CD1c-positive myeloid dendritic cell (primary cell): ENCODE results near the gene DNAH11.
"Not testable (repeated sequence)": the region's sequence is repeated elsewhere in the genome, so short reads cannot be mapped to it uniquely, and the experiment has no call there.

Experiments
- DNase-seq: peaks from one replicate; pipeline ENCODE4 v3.0.0-alpha.2; 2016; ENCODE audit errors: extremely low spot score

The DNAH11 gene

DNA sequence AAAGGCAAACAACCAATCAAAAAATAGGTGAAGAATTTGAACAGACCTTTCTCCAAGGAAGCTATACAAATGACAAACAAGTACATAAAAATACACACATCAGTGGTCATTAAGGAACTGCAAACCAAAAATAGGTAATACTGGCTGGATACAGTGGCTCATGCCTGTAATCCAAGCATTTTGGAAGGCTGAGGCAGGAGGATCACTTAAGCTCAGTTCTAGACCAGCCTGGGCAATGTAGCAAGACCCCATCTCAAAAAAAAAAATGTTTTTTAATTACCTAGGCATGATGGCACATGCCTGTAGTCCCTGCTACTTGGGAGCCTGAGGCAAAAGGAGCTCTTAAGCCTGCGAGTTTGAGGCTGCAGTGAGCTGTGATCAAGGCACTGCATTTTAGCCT lies 383.6 kb downstream of the DNAH11 start:
- no peak for DNase-seq

DNA sequence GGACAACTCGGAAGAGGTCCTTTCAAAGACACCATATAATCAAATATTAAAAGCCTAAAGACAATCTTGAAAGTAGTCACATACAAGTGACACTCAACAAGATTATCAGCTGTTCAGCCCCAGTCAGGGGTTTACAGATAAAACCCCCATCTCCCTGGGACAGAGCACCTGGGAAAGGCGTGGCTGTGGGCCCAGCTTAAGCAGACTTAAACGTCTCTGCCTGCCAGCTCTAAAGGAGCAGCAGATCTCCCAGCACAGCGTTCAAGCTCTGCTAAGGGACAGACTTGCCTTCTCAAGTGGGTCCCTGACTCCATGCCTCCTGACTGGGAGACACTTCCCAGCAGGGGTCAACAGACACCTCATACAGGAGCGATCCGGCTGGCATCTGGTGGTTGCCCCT lies 384.9 kb downstream of the DNAH11 start:
- DNase-seq: no peak

- DNase-seq: not testable (repeated sequence)
These were observed 390.5 kb downstream of the DNAH11 start for GRCh38 chr7:21933293-21933692.

DNA sequence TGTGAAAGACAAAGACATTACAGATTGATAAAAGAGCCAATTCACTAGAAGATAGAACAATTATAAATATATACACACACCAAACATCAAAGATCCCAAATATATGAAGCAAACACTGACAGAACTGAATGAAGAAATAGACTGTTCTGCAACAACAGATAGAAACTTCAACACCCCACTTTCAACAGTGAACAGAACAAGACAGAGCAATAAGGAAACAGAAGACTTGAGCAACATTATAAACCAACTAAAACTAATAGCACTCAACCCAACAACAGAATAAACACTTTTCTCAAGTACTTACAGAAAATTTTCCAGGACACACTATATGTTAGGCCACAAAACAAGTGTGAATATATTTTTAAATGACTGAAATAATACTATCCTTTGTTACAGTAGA lies 392.0 kb downstream of the DNAH11 start:
- no peak for DNase-seq

DNA sequence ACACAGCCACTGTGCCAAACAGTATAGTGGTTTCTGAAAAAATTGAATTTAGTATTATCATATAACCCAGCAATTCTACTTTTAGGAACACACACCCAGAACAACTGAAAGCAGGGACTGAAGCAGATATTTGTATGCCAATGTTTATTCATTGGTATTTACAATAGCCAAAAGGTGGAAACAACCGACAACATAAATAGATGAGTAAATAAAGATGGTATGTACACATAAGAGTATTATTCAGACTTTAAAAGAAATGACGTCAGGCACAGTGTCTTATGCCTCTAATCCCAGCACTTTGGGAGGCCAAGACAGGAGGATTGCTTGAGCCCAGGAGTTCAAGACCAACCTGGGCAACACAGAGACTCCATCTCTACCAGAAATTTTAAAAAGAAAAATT lies 395.6 kb downstream of the DNAH11 start:
- no peak for DNase-seq

- DNase-seq: no peak
These were observed 396.5 kb downstream of the DNAH11 start for GRCh38 chr7:21939136-21939857.

DNA sequence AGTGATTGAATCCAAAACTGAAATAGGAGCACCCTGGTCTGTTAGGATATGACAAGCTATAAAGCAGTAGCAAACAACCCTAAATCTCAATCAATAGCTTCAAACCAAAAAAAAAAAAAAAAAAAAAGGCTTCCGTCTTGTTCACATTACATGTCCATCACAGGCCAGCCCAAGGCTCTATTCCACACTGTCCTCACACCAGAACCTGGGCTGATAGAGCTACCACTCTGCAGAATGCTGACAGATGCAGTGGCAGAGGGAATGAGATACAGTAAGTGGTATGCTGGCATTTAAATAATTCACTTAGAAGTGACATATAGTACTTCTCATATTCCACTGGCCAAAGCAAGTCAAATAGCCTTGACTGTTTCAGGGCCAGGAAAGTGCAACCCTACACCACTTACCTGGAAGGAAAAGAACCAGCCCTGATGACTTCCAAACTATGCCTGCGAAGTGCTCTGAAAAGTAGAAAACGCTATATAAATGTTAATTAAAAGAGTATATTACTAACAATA lies 397.1 kb downstream of the DNAH11 start:
- DNase-seq: no peak

- DNase-seq: peak; percentile 20
These were observed 398.8 kb downstream of the DNAH11 start for GRCh38 chr7:21941611-21942141.

DNA sequence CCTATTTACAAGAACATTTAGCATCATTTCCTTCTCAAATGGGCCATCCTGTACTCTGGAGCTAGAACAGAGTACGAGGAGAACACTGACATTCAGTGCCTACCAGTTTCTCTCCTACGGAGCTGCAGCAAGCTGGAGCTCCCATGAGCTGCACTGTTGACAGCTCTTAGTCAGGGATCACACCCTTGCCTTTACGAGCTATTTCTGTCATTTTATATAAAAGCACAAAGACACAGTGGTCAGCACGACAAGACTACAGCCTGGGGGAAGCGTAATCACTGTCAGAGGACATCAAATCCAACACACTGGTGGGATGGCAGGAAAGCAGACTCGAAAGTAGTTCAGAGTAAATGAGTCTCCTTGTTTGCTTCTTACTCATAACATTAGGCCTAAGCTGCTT lies 400.1 kb downstream of the DNAH11 start:
- DNase-seq: no peak

GRCh38 chr7:21943436-21943835 lies 400.6 kb downstream of the DNAH11 start:
- no peak for DNase-seq

DNA sequence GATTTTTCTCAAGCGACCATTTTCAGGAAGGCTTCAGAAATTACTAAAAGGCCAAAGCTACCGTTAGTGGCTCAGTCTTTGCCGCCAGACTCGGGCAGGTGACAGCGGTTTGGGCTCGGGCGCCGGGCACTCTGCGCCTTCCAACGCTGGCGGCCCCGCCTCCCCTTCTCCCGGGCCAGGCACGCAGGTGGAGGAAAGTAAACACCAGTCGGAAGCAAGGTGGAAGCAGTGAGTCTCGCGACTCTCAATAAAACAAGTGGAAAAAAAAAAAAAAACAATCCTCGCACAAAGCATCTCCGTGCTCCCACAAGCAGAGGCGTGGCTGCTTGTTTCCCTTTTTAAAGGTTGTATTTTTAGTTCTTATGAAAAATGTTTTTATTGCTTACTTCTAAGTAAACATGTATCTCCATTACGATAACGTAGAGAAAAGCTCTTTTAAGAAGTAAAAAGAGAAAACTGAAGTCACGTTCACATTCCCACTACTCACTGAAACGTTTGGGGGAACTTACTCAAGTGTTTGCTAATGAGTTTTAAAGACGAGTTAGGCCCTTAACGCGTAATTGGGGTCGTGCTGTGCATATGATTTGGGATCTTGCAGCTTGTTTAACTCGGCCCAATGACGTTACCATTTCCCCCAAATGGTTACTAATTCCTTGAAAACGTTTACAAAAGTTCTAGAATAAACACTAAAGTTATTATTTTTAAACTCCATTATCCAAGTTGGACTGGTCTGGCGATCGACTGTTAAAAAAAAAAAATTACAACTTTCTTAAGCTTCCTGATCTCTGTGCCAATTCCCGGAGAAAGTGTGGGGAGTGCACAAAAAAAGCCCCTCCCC lies 402.0 kb downstream of the DNAH11 start:
- peak; percentile 36 for DNase-seq

DNA sequence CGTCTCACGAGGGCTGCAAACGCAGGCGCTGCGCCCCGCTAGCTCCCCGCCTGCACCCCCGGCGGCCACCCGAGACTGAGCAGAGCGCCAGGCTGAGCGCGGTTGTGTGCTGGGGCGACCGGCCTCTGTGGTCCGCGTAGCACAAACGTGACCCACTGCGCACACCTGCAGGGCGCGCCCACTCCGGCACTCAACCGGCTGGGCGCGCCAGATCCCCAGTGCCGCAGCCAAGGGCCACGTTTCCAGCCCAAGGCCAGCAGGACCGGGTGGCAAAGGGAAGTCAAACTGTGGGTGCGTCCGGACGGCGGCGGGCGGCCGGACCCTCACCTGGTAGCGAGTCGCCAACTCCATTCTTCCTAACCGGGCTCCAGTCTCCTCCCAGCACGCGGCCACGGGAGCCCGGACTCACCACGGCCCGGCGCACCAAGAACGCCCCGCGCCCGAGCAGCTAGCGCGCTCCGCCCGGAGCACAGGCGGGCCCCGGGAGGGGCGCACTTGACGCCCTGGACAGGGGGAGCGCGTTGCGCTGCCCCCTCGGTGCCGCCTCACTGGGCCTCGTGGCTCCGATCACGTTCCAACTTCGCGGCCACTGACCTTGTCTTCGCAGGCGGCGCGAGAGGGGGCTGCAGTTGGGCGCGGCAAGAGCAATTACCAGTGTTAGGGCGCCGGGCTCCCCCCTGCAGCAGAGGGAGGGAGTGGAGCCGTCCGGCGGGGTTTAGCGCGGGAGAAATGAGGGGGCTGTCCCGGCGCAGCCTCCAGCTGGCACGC lies 402.8 kb downstream of the DNAH11 start, which contains the start of gene CDCA7L:
CDCA7L (minus strand) TSS at position 446 of the 768 bp plus-strand sequence; CDS start at position 351, 95 bp downstream.
- peak; percentile 59 for DNase-seq

GRCh38 chr7:21946222-21946709 lies 403.4 kb downstream of the DNAH11 start:
- no peak for DNase-seq

DNA sequence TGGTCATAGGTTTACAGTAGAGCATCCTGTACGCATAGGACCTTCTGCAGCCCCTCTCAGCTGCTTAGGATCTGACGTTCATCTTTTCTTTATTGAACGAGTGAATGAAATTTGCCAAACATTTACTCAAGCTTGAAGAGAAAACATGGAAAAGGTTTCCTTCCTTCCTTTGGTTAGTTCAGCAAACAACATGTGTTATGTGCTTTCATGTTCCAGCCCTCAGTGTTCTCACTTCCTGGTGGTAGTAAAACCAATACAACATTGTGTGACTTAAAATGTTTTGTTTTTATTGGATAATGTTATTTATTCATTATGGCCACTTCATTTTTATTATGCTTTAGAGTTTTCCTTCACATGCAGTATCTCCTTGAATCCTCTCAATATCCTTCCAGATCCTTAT lies 404.2 kb downstream of the DNAH11 start:
- DNase-seq: peak; percentile 24

DNA sequence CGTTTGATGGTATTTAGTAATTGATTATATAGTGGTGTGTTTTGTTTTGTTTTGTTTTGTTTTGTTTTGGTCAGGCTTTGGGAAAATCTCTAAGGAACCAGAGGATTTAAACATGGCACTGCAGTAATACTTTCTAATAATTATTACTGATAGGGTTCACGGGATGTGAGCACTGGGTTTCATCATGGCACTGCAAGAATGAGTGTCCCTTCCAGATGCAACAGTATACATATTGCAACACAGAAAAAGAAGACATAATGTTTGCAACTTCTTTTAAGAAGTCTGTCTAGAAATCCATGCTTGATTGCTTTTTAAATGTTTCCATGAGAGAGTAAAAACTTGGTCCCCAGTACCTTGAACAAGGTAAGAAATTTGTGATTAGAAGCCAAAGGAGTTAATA lies 405.1 kb downstream of the DNAH11 start:
- no peak for DNase-seq

GRCh38 chr7:21948364-21948763 lies 405.5 kb downstream of the DNAH11 start:
- DNase-seq: no peak

DNA sequence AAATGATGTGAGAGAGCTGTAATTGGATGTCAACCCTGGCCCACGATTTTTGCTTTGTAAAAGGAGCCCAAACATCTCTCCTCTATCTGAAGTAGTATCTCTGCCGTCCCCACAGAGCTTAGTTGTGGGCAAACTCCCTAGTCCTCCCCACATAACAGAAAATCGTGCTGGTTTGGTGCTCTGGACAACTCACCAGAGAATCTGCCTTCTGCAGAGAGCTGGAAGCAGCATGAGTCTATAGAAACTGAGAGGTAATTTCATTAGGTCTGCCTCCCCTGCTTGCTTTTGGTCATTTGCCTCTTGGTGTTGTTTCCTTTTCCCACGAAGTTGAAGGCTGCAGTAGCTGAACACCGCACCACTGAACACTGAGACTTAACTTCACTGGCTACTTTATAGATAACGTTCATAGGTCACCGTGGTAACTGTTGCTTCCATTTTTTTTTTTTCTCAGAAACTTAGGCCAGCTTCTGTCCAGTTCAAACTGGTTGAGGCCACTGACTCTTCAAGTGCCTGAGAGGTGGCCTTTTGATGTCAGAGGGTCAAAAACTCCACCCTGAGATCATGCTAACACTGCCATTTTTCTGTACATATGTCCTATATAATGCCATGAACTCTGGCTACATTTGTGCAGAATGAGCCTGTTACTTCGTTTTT lies 406.2 kb downstream of the DNAH11 start:
- no peak for DNase-seq
